GM19240 (cell line): ENCODE measurements around the gene FAM53B.
A peak's percentile ranks its signal among the peaks of the same experiment; 100 is the strongest.

Experiments used
- DNase-seq: peaks from one replicate; pipeline ENCODE4 v3.0.0; 2011; ENCODE audit warnings: low spot score; ENCODE audit not compliant: insufficient read length

FAM53B gene

GRCh38 chr10:124665091-124665490 is 79.1 kb downstream of the FAM53B start:
- DNase-seq: no peak

GRCh38 chr10:124663766-124664360 is 80.3 kb downstream of the FAM53B start:
- no peak for DNase-seq

GRCh38 chr10:124663228-124663627 is 81.0 kb downstream of the FAM53B start:
- DNase-seq: no peak

GRCh38 chr10:124661660-124662180 is 82.5 kb downstream of the FAM53B start:
- DNase-seq: no peak

- DNase-seq: no peak
Observed at GRCh38 chr10:124660404-124661125, 83.6 kb downstream of the FAM53B start.

- no peak for DNase-seq
Observed at GRCh38 chr10:124659380-124659779, 84.8 kb downstream of the FAM53B start.

- DNase-seq: no peak
Observed at GRCh38 chr10:124658591-124659242, 85.5 kb downstream of the FAM53B start.

GRCh38 chr10:124657806-124658205 is 86.4 kb downstream of the FAM53B start:
- DNase-seq: no peak

GRCh38 chr10:124656541-124656940 is 87.6 kb downstream of the FAM53B start:
- DNase-seq: no peak

GRCh38 chr10:124656113-124656490 is 88.1 kb downstream of the FAM53B start:
- no peak for DNase-seq

- no peak for DNase-seq
Observed at GRCh38 chr10:124655191-124656112, 88.7 kb downstream of the FAM53B start.

GRCh38 chr10:124654686-124655085 is 89.5 kb downstream of the FAM53B start:
- DNase-seq: no peak

GRCh38 chr10:124653811-124654651 is 90.1 kb downstream of the FAM53B start:
- no peak for DNase-seq

GRCh38 chr10:124653311-124653710 is 90.9 kb downstream of the FAM53B start:
- no peak for DNase-seq

- DNase-seq: no peak
Observed at GRCh38 chr10:124652701-124653100, 91.5 kb downstream of the FAM53B start.

- no peak for DNase-seq
Observed at GRCh38 chr10:124652200-124652599, 92.0 kb downstream of the FAM53B start.

GRCh38 chr10:124651402-124651891 is 92.7 kb downstream of the FAM53B start:
- no peak for DNase-seq

GRCh38 chr10:124650820-124651401 is 93.3 kb downstream of the FAM53B start:
- peak; percentile 62 for DNase-seq

- DNase-seq: no peak
Observed at GRCh38 chr10:124650263-124650662, 93.9 kb downstream of the FAM53B start.

GRCh38 chr10:124649214-124649613 is 95.0 kb downstream of the FAM53B start:
- DNase-seq: no peak
